ENCODE measurements around the gene GALE.

DNA sequence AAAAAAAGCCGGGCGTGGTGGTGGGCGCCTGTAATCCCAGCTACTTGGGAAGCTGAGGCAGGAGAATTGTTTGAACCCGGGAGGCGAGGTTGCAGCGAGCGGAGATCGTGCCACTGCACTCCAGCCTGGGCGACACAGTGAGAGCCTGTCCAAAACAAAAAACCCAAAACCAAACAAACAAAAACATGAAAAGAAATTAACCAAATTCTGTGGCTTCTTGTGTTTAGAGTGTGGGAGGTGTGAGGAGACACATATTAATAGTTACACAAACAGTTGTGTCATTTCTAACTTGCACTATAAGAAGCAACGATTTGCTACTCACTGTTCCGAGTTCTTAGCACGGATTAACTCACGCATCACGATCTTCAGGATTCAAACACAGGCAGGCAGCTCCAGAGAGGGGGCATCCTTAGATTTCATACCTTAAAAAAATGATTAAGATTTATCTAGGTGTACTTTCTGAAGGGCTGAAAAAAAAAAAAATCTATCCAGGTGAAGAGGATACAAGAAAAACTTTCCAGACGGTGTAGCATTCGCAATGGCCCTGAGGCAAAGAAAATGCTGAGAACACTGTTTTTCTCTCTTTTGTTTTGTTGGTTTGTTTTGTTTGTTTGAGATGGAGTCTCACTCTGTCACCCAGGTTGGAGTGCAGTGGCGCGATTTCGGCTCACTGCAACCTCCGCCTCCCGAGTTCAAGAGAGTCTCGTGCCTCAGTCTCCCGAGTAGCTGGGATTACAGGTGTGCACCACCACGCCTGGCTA, 25.4 kb upstream of the GALE start:
- TF ChIP-seq, protein P1, sequence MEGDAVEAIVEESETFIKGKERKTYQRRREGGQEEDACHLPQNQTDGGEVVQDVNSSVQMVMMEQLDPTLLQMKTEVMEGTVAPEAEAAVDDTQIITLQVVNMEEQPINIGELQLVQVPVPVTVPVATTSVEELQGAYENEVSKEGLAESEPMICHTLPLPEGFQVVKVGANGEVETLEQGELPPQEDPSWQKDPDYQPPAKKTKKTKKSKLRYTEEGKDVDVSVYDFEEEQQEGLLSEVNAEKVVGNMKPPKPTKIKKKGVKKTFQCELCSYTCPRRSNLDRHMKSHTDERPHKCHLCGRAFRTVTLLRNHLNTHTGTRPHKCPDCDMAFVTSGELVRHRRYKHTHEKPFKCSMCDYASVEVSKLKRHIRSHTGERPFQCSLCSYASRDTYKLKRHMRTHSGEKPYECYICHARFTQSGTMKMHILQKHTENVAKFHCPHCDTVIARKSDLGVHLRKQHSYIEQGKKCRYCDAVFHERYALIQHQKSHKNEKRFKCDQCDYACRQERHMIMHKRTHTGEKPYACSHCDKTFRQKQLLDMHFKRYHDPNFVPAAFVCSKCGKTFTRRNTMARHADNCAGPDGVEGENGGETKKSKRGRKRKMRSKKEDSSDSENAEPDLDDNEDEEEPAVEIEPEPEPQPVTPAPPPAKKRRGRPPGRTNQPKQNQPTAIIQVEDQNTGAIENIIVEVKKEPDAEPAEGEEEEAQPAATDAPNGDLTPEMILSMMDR (IDR thresholded peaks at IDR 0.05), result no peak
- TF ChIP-seq, protein P2, sequence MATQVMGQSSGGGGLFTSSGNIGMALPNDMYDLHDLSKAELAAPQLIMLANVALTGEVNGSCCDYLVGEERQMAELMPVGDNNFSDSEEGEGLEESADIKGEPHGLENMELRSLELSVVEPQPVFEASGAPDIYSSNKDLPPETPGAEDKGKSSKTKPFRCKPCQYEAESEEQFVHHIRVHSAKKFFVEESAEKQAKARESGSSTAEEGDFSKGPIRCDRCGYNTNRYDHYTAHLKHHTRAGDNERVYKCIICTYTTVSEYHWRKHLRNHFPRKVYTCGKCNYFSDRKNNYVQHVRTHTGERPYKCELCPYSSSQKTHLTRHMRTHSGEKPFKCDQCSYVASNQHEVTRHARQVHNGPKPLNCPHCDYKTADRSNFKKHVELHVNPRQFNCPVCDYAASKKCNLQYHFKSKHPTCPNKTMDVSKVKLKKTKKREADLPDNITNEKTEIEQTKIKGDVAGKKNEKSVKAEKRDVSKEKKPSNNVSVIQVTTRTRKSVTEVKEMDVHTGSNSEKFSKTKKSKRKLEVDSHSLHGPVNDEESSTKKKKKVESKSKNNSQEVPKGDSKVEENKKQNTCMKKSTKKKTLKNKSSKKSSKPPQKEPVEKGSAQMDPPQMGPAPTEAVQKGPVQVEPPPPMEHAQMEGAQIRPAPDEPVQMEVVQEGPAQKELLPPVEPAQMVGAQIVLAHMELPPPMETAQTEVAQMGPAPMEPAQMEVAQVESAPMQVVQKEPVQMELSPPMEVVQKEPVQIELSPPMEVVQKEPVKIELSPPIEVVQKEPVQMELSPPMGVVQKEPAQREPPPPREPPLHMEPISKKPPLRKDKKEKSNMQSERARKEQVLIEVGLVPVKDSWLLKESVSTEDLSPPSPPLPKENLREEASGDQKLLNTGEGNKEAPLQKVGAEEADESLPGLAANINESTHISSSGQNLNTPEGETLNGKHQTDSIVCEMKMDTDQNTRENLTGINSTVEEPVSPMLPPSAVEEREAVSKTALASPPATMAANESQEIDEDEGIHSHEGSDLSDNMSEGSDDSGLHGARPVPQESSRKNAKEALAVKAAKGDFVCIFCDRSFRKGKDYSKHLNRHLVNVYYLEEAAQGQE (IDR thresholded peaks at IDR 0.05; ENCODE audit: insufficient read depth in 1 of 2, low read depth in 2 of 2, low read length in 1 of 2), result no peak
